VCaP (cell line): Measurements from ENCODE around the gene CDK10.
A peak's percentile ranks its signal among the peaks of the same experiment; 100 is the strongest.
"Not testable (repeated sequence)": the region's sequence is repeated elsewhere in the genome, so short reads cannot be mapped to it uniquely, and the experiment has no call there.

Experiments used
- H3K27ac ChIP-seq: fragments of 450-650 bp; 2 replicates; pipeline ENCODE4 v1.5.1; 2017
- TF ChIP-seq, protein P1 (sequence below): fragments of 450-650 bp; conservative IDR thresholded peaks from 2 replicates; pipeline ENCODE4 v1.5.1; 2017; ENCODE audit warnings: mild to moderate bottlenecking, moderate library complexity

Gene CDK10

DNA sequence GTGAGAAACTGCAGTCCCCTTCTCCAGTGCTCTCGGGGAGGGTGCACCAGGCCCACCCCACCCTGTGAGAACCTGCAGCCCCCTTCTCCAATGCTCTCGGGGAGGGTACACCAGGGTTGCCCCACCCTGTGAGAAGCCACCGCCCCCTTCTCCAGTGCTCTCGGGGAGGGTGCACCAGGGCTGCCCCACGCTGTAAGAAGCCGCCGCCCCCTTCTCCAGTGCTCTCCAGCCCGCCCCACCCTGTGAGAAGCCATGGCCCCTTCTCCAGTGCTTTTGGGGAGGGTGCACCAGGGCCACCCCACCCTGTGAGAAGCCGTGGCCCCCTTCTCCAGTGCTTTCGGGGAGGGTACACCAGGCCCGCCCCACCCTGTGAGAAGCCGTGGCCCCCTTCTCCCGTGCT lies 16.7 kb upstream of the CDK10 start:
- H3K27ac ChIP-seq = no peak overlapping the region
- TF ChIP-seq, protein P1, sequence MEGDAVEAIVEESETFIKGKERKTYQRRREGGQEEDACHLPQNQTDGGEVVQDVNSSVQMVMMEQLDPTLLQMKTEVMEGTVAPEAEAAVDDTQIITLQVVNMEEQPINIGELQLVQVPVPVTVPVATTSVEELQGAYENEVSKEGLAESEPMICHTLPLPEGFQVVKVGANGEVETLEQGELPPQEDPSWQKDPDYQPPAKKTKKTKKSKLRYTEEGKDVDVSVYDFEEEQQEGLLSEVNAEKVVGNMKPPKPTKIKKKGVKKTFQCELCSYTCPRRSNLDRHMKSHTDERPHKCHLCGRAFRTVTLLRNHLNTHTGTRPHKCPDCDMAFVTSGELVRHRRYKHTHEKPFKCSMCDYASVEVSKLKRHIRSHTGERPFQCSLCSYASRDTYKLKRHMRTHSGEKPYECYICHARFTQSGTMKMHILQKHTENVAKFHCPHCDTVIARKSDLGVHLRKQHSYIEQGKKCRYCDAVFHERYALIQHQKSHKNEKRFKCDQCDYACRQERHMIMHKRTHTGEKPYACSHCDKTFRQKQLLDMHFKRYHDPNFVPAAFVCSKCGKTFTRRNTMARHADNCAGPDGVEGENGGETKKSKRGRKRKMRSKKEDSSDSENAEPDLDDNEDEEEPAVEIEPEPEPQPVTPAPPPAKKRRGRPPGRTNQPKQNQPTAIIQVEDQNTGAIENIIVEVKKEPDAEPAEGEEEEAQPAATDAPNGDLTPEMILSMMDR = no peak

DNA sequence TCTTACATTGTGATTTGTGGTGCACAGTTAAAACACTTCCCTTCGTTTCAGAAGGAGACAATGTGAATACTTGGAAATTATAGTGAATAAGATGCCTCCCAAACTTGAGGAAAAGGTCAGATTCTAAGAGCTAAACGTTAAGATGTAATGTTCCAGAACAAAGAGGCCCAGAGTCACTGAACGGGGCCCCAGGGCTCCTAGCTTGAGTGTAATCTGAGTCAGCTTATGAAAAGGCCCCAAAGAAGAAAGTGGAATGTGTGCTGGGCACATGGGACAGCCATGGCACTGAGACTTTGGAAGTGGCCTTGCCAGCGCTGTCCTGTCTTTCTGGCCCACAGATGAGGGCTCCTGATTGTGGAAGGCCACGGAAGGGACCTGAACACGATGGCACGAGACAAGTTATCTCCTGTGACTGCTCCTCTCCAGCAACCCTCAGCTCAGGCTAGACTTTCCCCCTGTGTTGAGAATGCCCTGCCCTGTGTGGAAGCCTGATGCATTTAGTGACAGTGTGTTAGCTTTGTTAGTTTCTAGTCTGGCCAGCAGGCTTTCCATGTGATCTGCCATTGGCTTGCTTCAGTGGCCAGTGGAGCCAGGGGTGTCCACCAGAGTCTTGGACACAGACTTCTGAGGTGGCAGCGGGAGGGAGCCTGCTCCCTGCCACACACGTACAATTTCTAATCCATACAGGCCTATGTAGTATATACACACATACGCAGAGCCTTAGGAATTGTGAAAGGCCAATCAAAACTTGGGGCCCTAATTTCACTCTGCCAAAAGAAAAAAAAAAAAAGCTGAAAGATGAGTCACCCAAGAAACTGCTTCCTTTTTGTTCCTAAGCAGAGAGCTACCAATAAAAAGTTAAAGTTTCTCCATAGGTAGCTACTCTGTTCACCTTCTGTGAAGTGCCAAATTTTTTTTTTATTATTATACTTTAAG lies 15.7 kb upstream of the CDK10 start:
- H3K27ac ChIP-seq = no peak overlapping the region
- TF ChIP-seq, protein P1 = no peak

DNA sequence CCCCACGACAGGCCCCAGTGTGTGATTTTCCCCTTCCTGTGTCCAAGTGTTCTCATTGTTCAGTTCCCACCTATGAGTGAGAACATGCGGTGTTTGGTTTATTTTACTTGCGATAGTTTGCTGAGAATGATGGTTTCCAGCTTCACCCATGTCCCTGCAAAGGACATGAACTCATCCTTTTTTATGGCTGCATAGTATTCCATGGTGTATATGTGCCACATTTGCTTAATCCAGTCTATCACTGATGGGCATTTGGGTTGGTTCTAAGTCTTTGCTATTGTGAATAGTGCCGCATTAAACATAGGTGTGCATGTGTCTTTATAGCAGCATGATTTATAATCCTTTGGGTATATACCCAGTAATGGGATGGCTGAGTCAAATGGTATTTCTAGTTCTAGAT lies 14.9 kb upstream of the CDK10 start:
- not testable (repeated sequence) for H3K27ac ChIP-seq

DNA sequence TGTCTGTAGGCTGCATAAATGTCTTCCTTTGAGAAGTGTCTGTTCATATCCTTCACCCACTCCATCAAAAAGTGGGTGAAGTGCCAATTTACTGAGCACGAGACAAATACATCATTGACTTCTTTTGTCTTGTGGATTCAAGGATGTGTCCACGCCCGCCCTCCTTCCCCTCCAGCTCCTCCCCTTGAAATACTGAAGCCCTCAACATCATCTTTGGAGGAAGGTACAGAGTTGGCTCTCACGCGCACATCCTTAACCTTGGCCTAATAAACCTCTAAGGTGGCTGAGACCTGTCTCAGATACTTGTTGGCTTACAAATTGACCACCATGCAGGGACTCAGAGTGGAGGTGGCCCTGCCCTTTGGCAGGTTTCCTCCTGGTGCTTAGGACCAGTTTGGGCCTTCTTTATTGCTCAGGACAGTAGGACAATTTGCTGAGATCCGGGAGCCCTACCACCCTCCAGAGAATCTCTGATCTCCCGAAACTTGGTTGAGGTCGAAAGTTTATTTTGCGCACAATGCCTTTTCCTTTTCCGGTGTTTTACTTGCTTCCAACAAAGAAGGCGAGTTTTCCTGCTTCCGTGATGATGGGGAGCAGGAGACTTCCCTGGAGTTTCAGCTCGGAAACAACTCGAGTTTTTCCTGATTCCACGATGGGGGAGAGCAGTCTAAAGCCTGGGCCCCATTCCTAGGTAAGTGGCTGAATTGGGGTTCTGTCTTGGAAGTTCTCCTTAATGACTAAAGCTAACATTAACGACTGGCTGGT lies 14.1 kb upstream of the CDK10 start:
- H3K27ac ChIP-seq = no peak overlapping the region
- TF ChIP-seq, protein P1 = no peak

DNA sequence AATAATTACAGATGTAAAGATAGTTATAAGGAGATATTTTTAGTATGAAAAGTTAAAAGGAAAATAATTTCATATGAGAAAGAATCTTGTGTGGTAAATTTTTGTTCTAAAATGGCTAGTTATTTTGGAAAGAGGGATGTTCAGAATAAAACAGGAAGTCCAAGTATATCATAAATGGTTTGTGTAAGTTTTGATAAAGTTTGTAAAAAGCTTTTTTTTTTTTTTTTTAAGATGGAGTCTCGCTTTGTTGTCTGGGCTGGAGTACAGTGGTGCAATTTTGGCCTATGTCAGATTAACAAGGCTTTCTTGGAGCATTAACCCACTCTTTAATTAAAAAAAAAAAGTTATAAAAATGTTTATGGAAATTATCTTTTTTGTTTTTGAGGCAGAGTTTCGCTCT lies 8.2 kb upstream of the CDK10 start:
- H3K27ac ChIP-seq = no peak overlapping the region
- TF ChIP-seq, protein P1 = no peak

DNA sequence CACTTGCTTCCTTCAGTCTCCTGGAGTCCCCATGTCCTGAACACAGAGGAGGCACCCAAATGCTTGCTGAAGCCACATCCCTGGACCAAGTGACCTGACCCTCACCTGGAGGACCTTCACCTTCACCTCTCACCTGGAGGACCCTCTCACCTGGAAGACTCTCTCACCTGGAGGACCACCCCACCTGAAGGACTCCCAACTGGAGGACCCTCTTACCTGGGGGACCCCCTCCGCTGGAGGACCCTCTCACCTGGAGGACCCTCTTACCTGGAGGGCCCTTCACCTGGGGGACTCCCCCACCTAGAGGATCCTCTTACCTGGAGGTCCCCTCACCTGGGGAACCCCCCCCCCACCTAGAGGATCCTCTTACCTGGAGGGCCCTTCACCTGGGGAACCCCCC lies 573 bp upstream of the CDK10 start:
- TF ChIP-seq, protein P1 = no peak
- no peak overlapping the region for H3K27ac ChIP-seq

DNA sequence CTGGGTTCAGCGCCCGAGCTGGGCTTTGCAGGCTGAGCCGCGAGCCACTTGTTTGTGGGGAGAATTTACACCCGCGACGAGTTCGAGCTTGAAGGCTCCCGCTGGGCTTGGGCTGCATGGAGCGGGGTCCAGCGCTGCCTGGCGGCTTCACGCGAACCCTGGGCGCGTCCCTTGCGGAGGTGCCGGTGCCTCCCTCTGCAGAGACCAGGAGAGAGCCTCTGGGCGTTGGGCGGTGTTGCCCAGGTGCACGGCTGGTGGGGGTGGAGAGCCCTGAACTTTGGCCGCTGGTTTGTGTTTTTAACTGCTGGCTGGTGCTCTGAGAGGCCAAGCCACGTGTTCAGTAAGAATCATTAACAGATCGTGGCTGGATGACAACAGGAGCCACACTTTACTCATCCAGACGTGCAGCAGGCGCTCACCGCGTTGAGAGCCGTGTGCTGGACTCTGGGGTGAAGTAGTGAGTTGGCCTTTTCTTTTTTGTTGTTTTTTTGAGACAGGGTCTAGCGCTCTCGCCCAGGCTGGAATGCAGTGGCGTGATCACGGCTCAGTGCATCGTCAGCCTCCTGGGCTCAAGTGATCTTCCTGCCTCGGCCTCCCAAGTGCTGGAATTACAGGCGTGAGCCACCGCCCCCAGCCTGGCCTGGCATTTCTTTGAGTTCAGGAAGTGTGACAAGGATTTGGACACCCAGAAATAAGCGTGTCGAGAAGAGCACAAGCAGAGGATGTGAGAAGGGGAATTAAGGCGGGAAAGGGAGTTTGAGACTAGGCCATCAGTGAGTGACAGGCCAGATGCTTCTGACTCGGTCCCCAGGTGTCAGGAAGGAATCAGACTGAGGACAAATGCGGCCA lies 827 bp downstream of the CDK10 start:
- H3K27ac ChIP-seq = peak overlapping the region; percentile 59
- TF ChIP-seq, protein P1 = no peak
